ENCODE results near the gene TNFSF15.

TNFSF15 gene

DNA sequence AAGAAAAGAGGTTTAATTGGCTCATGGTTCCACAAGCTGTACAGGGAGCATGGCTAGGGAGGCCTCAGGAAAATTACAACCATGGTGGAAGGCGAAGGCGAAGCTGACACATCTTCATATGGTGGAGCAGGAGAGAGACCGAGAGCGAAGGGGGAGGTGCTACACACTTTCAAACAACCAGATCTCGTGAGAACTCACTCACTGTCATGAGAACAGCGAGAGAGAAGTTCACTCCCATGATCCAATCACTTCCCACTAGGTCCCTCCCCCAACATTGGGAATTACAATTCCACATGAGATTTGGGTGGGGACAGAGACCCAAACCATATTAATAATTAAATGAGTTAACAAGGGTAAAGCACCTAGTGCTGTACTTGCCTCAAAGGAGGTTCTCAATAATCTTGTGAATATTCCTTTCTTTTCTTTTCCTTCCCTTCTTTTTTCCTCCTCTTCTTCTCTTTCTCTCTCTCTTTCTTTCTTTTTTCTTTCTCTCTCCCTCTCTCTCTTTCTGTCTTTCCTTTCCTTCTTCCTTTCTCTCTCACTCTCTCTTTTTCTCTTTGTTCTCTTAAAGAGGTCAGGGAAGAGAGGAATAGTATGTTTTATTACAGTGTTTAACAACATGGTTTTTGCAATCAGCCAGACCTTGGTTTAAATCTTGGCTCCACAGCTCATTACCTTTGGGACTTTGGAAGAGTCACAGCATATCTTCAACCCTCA is 29.0 kb downstream of the TNFSF15 start:
- no peak for DNase-seq (ENCODE audit: low read depth)
- H3K4me3 ChIP-seq (ENCODE audit: control insufficient read depth, low read depth, low read length): no peak overlapping the region
- TF ChIP-seq, protein P1, sequence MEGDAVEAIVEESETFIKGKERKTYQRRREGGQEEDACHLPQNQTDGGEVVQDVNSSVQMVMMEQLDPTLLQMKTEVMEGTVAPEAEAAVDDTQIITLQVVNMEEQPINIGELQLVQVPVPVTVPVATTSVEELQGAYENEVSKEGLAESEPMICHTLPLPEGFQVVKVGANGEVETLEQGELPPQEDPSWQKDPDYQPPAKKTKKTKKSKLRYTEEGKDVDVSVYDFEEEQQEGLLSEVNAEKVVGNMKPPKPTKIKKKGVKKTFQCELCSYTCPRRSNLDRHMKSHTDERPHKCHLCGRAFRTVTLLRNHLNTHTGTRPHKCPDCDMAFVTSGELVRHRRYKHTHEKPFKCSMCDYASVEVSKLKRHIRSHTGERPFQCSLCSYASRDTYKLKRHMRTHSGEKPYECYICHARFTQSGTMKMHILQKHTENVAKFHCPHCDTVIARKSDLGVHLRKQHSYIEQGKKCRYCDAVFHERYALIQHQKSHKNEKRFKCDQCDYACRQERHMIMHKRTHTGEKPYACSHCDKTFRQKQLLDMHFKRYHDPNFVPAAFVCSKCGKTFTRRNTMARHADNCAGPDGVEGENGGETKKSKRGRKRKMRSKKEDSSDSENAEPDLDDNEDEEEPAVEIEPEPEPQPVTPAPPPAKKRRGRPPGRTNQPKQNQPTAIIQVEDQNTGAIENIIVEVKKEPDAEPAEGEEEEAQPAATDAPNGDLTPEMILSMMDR (conservative IDR thresholded peaks at IDR 0.05; ENCODE audit: control insufficient read depth, insufficient read depth, low read depth, low read length): no peak

DNA sequence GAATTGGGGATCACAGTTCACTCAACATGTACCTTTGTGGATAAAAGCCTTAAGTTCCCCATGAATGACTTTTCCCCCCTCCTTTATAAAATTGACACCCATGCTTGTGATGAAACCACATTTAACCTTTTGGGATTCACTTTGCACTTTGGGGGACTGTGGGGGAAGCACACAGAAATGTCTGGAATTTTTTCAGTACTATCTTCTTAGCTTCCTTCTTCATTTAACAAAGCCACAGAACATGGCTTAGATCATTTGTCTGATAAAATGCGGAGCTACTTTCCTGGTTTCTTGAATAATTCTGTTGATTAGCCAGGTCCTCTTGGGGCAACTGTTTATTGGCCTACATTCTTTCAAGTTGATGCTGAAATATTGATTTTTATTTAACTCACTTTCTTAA is 29.9 kb downstream of the TNFSF15 start:
- TF ChIP-seq, protein P1 (conservative IDR thresholded peaks at IDR 0.05; ENCODE audit: control insufficient read depth, insufficient read depth, low read depth, low read length): no peak
- DNase-seq (ENCODE audit: low read depth): no peak
- no peak overlapping the region for H3K4me3 ChIP-seq (ENCODE audit: control insufficient read depth, low read depth, low read length)

DNA sequence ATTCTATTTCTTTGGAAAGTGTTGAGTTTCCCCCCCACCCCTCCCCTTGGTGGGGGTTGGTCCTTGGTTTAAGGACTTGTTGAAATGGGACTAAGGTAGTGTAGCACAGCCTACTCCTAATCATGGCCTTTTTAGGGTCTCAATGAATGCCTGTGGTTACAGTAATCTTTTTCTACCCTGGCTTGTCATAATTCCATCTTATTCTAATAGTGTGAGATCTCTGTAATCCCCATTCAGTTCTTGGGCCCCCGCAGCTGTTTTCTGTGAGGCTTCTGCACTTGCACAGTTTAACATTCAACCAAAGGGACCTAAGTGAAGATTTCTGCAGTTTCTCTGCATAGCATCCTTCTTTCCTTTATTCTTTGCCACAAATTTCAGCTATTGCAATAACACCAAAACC is 30.7 kb downstream of the TNFSF15 start:
- H3K4me3 ChIP-seq (ENCODE audit: control insufficient read depth, low read depth, low read length): no peak overlapping the region
- no peak for DNase-seq (ENCODE audit: low read depth)
- TF ChIP-seq, protein P1 (conservative IDR thresholded peaks at IDR 0.05; ENCODE audit: control insufficient read depth, insufficient read depth, low read depth, low read length): no peak

DNA sequence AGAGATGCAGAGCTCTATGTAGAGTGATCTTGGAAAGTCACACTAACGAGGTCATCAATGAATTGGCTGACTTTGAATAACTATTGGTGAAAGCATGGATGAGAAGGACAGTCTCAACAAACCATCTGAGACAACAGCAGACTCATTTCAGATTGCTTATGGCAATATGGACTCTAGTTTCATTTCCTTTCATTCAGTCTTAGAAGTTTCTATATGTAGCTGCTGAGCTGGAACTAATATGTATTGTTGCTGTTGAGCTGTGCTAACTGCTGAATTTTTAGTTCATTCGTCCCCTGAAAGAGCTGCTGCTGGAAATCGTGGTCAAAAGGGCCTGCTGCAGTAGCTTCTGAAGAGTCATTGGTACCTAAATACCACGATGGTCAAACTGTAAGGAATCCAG is 31.3 kb downstream of the TNFSF15 start:
- no peak for DNase-seq (ENCODE audit: low read depth)
- TF ChIP-seq, protein P1 (conservative IDR thresholded peaks at IDR 0.05; ENCODE audit: control insufficient read depth, insufficient read depth, low read depth, low read length): no peak
- no peak overlapping the region for H3K4me3 ChIP-seq (ENCODE audit: control insufficient read depth, low read depth, low read length)

DNA sequence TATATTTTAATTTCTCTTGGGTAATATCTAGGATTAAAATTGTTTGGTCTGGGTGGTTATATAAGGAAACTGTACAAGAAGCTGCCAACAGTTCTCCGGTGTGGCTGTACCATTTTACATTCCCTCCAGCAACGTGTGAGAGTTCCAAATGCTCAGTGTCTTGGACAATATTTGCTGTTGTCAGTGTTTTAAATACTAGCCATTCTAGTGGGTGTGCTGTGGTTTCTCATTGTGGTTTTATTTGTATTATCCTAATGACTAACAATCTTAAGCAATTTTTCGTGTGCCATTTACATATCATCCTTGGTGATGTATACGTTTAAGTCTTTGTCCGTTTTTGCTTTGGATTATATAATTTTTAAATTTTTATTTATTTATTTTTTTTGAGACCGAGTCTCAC is 34.0 kb downstream of the TNFSF15 start:
- H3K4me3 ChIP-seq (ENCODE audit: control insufficient read depth, low read depth, low read length): no peak overlapping the region
- TF ChIP-seq, protein P1 (conservative IDR thresholded peaks at IDR 0.05; ENCODE audit: control insufficient read depth, insufficient read depth, low read depth, low read length): no peak

DNA sequence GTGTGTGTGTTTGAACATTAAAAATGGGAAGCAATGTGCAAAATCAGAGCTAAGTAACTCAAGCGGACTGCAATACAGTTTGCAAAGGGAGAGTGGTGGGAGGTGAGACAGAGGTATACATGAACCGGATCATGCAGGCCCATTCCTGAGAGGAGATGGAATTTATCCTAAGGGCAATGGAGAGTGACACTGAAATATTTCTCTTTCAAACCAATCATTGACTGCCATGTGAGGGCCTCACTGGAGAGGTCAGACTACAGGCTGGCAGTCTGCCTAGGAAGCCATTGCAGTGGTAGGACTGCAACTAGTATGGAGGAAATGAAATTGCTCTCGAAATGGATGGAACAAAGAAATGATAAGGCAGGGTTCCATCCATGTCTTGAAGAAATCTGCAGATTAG is 34.8 kb downstream of the TNFSF15 start:
- TF ChIP-seq, protein P1 (conservative IDR thresholded peaks at IDR 0.05; ENCODE audit: control insufficient read depth, insufficient read depth, low read depth, low read length): no peak
- H3K4me3 ChIP-seq (ENCODE audit: control insufficient read depth, low read depth, low read length): no peak overlapping the region
- no peak for DNase-seq (ENCODE audit: low read depth)

More for the DNA sequence above, 34.0 kb downstream of the TNFSF15 start:
- peak; percentile 35 for DNase-seq (ENCODE audit: low read depth)
